Cardiac muscle cell (in vitro differentiated cells and primary cell): ENCODE results near the gene NEDD9. TPM values are rescaled to one million over a fixed set of nuclear protein-coding genes. Genes with fewer than 3 reads are reported as not detected.

Experiments used
- DNase-seq, 2 donors: peaks; one replicate each; pipeline versions ENCODE4 v3.0.0 to v3.0.0-alpha.2; 2010 to 2017; ENCODE audit warnings: low read depth in 1 of 2, low spot score in 1 of 2
- H3K27ac ChIP-seq: fragments of 200-600 bp; sonication (generic); 2 replicates; pipeline ENCODE4 v1.5.1; 2016
- H3K27me3 ChIP-seq: fragments of 200-600 bp; sonication (generic); 2 replicates; pipeline ENCODE4 v1.6.0; 2016; ENCODE audit warnings: control low read depth
- H3K36me3 ChIP-seq: fragments of 200-600 bp; sonication (generic); 2 replicates; pipeline ENCODE4 v1.5.1; 2016; ENCODE audit warnings: control low read depth
- H3K4me1 ChIP-seq: fragments of 200-600 bp; sonication (generic); 2 replicates; pipeline ENCODE4 v1.8.1; 2017; ENCODE audit warnings: low read depth, mild to moderate bottlenecking, mixed run types
- H3K4me3 ChIP-seq: fragments of 200-600 bp; sonication (generic); 2 replicates; pipeline ENCODE4 v1.5.1; 2016; ENCODE audit warnings: mild to moderate bottlenecking
- H3K9me3 ChIP-seq: fragments of 200-600 bp; sonication (generic); 2 replicates; pipeline ENCODE4 v1.5.1; 2017; ENCODE audit warnings: low read depth, mild to moderate bottlenecking, control low read depth
- polyA plus RNA-seq: library from polyadenylated mRNA; unstranded; fragments of >200 nt; fragmentation: Nextera tagmentation; extraction: Ambion mirVana; gene quantifications from 2 replicates; pipeline ENCODE4 v1.2.1, GENCODE V29; 2016
- total RNA-seq: library from RNA; depleted of rRNA; stranded (reverse); fragments of >200 nt; gene quantifications from 2 replicates; pipeline ENCODE4 v1.2.3, GENCODE V29; 2016
- TF ChIP-seq, protein P1 (sequence below): IDR thresholded peaks from 2 replicates; pipeline ENCODE4 v1.5.1; 2012; ENCODE audit warnings: low read depth, mild to moderate bottlenecking, low read length

The NEDD9 gene
- total and polyA plus RNA-seq, 2 experiments from 2014 or later, result 12.6 to 26.8 TPM

GRCh38 chr6:11265932-11266331 is 33.5 kb upstream of the NEDD9 start:
- no peaks in the 10 kb centered on the region for H3K27me3 ChIP-seq
- no peak for DNase-seq
- TF ChIP-seq, protein P1, sequence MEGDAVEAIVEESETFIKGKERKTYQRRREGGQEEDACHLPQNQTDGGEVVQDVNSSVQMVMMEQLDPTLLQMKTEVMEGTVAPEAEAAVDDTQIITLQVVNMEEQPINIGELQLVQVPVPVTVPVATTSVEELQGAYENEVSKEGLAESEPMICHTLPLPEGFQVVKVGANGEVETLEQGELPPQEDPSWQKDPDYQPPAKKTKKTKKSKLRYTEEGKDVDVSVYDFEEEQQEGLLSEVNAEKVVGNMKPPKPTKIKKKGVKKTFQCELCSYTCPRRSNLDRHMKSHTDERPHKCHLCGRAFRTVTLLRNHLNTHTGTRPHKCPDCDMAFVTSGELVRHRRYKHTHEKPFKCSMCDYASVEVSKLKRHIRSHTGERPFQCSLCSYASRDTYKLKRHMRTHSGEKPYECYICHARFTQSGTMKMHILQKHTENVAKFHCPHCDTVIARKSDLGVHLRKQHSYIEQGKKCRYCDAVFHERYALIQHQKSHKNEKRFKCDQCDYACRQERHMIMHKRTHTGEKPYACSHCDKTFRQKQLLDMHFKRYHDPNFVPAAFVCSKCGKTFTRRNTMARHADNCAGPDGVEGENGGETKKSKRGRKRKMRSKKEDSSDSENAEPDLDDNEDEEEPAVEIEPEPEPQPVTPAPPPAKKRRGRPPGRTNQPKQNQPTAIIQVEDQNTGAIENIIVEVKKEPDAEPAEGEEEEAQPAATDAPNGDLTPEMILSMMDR, result no peak

DNA sequence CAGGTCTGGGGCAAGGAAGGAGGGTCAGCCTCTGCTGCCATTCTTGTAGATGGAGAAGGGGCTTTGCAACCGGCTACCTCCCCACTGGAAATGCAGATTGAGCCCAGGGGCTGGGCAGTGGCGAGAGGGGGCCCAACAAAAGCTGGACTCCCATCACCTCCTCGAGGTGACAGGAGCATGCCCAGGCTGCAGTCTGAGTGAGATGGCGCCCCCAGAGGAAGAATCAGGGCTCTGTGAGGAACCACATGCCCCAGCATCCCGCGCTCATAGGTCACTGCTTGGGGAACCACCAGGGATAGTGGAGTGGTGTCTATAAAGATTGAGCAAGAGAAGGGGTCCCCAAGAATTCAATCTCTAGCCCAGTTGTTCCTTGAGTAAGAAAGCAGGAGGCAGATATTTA is 31.6 kb upstream of the NEDD9 start:
- no peak overlapping the region for H3K4me3 ChIP-seq
- H3K4me1 ChIP-seq, result peaks cover 35% of the 10 kb centered on the region
- no peaks in the 10 kb centered on the region for H3K9me3 ChIP-seq
- H3K27ac ChIP-seq, result no peak overlapping the region
- no peaks in the 10 kb centered on the region for H3K36me3 ChIP-seq
- no peak for DNase-seq
- TF ChIP-seq, protein P1, result no peak
- no peaks in the 10 kb centered on the region for H3K27me3 ChIP-seq

More at GRCh38 chr6:11265932-11266331, 33.5 kb upstream of the NEDD9 start:
- no peak overlapping the region for H3K4me3 ChIP-seq
- H3K9me3 ChIP-seq, result no peaks in the 10 kb centered on the region
- no peaks in the 10 kb centered on the region for H3K36me3 ChIP-seq
- H3K27ac ChIP-seq, result no peak overlapping the region
- peaks cover 50% of the 10 kb centered on the region for H3K4me1 ChIP-seq

- Histone ChIP-seq H3K4me3 (no peak overlapping the region), H3K9me3 (no peaks in the 10 kb centered on the region), H3K4me1 (peaks cover 33% of the 10 kb centered on the region), H3K27me3 (no peaks in the 10 kb centered on the region), H3K36me3 (no peaks in the 10 kb centered on the region), H3K27ac (peak overlapping the region; percentile 52)
- DNase-seq, result peak; percentile 72 to 91
- TF ChIP-seq, protein P1, result no peak
These were observed 30.9 kb upstream of the NEDD9 start for GRCh38 chr6:11263291-11263775.

DNA sequence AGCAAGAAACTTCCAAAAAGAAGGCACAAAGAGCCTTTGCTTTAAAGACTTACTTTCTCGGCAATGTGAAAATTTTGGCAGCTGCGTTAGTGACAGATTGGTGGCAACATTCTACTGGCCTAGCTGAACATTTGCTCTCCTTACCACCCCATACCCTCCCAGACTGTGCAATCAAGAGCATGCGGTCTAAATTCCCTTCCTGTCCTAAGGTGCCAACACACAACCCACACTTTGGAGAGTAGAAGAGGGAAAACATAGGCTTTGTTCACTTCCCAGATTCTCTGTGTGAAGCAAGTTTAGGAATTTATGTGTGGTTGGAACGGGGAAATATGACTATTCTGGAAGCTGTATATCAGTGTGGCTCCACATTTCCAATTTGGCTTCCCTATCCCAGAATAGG is 29.8 kb upstream of the NEDD9 start:
- Histone ChIP-seq H3K4me1 (peaks cover 34% of the 10 kb centered on the region), H3K9me3 (no peaks in the 10 kb centered on the region), H3K36me3 (no peaks in the 10 kb centered on the region), H3K4me3 (no peak overlapping the region), H3K27me3 (no peaks in the 10 kb centered on the region), H3K27ac (no peak overlapping the region)
- DNase-seq, result peak in 1 of 2 donors; percentile 50
- TF ChIP-seq, protein P1, result no peak

GRCh38 chr6:11260249-11261038 is 28.0 kb upstream of the NEDD9 start:
- Histone ChIP-seq H3K9me3 (no peaks in the 10 kb centered on the region), H3K27ac (no peak overlapping the region), H3K4me1 (peaks cover 21% of the 10 kb centered on the region), H3K4me3 (no peak overlapping the region), H3K36me3 (no peaks in the 10 kb centered on the region), H3K27me3 (no peaks in the 10 kb centered on the region)
- no peak for DNase-seq
- TF ChIP-seq, protein P1, result no peak
